IPS-15b (cell line): ENCODE results near the gene PRIMPOL.

Source experiments
- H3K27me3 ChIP-seq: one replicate; pipeline ENCODE4 v1.6.1; 2013; ENCODE audit warnings: low read length; ENCODE audit not compliant: control insufficient read depth, insufficient read depth
- H3K36me3 ChIP-seq: one replicate; pipeline ENCODE4 v1.6.1; 2013; ENCODE audit warnings: low read length; ENCODE audit not compliant: control insufficient read depth, insufficient read depth
- H3K4me1 ChIP-seq: one replicate; pipeline ENCODE4 v1.6.1; 2013; ENCODE audit warnings: mild to moderate bottlenecking, low read length; ENCODE audit not compliant: control insufficient read depth, insufficient read depth
- H3K4me3 ChIP-seq: one replicate; pipeline ENCODE4 v1.5.1; 2013; ENCODE audit warnings: low read depth, low read length
- H3K9ac ChIP-seq: one replicate; pipeline ENCODE4 v1.6.1; 2013; ENCODE audit warnings: low read depth, mild to moderate bottlenecking, low read length
- H3K9me3 ChIP-seq: one replicate; pipeline ENCODE4 v1.6.1; 2013; ENCODE audit warnings: mild to moderate bottlenecking, low read length; ENCODE audit not compliant: control insufficient read depth, insufficient read depth

PRIMPOL gene

GRCh38 chr4:184697956-184698355, 48.4 kb downstream of the PRIMPOL start:
- H3K9ac ChIP-seq: no peak overlapping the region
- no peaks in the 10 kb centered on the region for H3K9me3 ChIP-seq
- peaks cover 19% of the 10 kb centered on the region for H3K36me3 ChIP-seq
- no peak overlapping the region for H3K4me3 ChIP-seq
- H3K27me3 ChIP-seq: no peaks in the 10 kb centered on the region
- no peaks in the 10 kb centered on the region for H3K4me1 ChIP-seq

GRCh38 chr4:184699941-184700340, 50.4 kb downstream of the PRIMPOL start:
- Histone ChIP-seq H3K4me1 (no peaks in the 10 kb centered on the region), H3K36me3 (peaks cover 12% of the 10 kb centered on the region), H3K9me3 (no peaks in the 10 kb centered on the region), H3K27me3 (no peaks in the 10 kb centered on the region), H3K4me3 (no peak overlapping the region), H3K9ac (no peak overlapping the region)

- Histone ChIP-seq H3K9me3 (no peaks in the 10 kb centered on the region), H3K4me3 (no peak overlapping the region), H3K27me3 (no peaks in the 10 kb centered on the region), H3K9ac (no peak overlapping the region), H3K36me3 (peaks cover 20% of the 10 kb centered on the region), H3K4me1 (no peaks in the 10 kb centered on the region)
Measured at GRCh38 chr4:184702114-184702513, 52.6 kb downstream of the PRIMPOL start.

- H3K9ac ChIP-seq: no peak overlapping the region
- H3K4me3 ChIP-seq: no peak overlapping the region
- peaks cover 19% of the 10 kb centered on the region for H3K36me3 ChIP-seq
- H3K27me3 ChIP-seq: no peaks in the 10 kb centered on the region
- no peaks in the 10 kb centered on the region for H3K9me3 ChIP-seq
- H3K4me1 ChIP-seq: no peaks in the 10 kb centered on the region
Measured at GRCh38 chr4:184705692-184706091, 56.2 kb downstream of the PRIMPOL start.

GRCh38 chr4:184706453-184706852, 56.9 kb downstream of the PRIMPOL start:
- no peaks in the 10 kb centered on the region for H3K4me1 ChIP-seq
- no peaks in the 10 kb centered on the region for H3K9me3 ChIP-seq
- H3K9ac ChIP-seq: no peak overlapping the region
- peaks cover 13% of the 10 kb centered on the region for H3K36me3 ChIP-seq
- no peaks in the 10 kb centered on the region for H3K27me3 ChIP-seq
- no peak overlapping the region for H3K4me3 ChIP-seq

- Histone ChIP-seq H3K9me3 (no peaks in the 10 kb centered on the region), H3K27me3 (no peaks in the 10 kb centered on the region), H3K4me3 (no peak overlapping the region), H3K9ac (no peak overlapping the region), H3K4me1 (no peaks in the 10 kb centered on the region), H3K36me3 (peaks cover 12% of the 10 kb centered on the region)
Measured at GRCh38 chr4:184712322-184712721, 62.8 kb downstream of the PRIMPOL start.

GRCh38 chr4:184713887-184714286, 64.3 kb downstream of the PRIMPOL start:
- peaks cover 16% of the 10 kb centered on the region for H3K36me3 ChIP-seq
- H3K9me3 ChIP-seq: no peaks in the 10 kb centered on the region
- no peak overlapping the region for H3K9ac ChIP-seq
- H3K4me1 ChIP-seq: no peaks in the 10 kb centered on the region
- no peaks in the 10 kb centered on the region for H3K27me3 ChIP-seq
- no peak overlapping the region for H3K4me3 ChIP-seq

- Histone ChIP-seq H3K9me3 (no peaks in the 10 kb centered on the region), H3K4me3 (no peak overlapping the region), H3K9ac (no peak overlapping the region), H3K36me3 (peaks cover 16% of the 10 kb centered on the region), H3K4me1 (no peaks in the 10 kb centered on the region), H3K27me3 (no peaks in the 10 kb centered on the region)
Measured at GRCh38 chr4:184715526-184715925, 66.0 kb downstream of the PRIMPOL start.

GRCh38 chr4:184719407-184719806, 69.9 kb downstream of the PRIMPOL start:
- Histone ChIP-seq H3K4me3 (no peak overlapping the region), H3K9ac (no peak overlapping the region), H3K27me3 (no peaks in the 10 kb centered on the region), H3K9me3 (no peaks in the 10 kb centered on the region), H3K36me3 (peaks cover 19% of the 10 kb centered on the region), H3K4me1 (no peaks in the 10 kb centered on the region)

GRCh38 chr4:184721254-184721653, 71.7 kb downstream of the PRIMPOL start:
- H3K9ac ChIP-seq: no peak overlapping the region
- H3K36me3 ChIP-seq: peaks cover 13% of the 10 kb centered on the region
- no peak overlapping the region for H3K4me3 ChIP-seq
- H3K27me3 ChIP-seq: no peaks in the 10 kb centered on the region
- no peaks in the 10 kb centered on the region for H3K4me1 ChIP-seq
- H3K9me3 ChIP-seq: no peaks in the 10 kb centered on the region

- H3K36me3 ChIP-seq: peaks cover 9% of the 10 kb centered on the region
- H3K27me3 ChIP-seq: no peaks in the 10 kb centered on the region
- no peaks in the 10 kb centered on the region for H3K4me1 ChIP-seq
- H3K9me3 ChIP-seq: no peaks in the 10 kb centered on the region
- no peak overlapping the region for H3K9ac ChIP-seq
- H3K4me3 ChIP-seq: no peak overlapping the region
Measured at GRCh38 chr4:184722798-184723197, 73.3 kb downstream of the PRIMPOL start.

- Histone ChIP-seq H3K9ac (no peak overlapping the region), H3K27me3 (no peaks in the 10 kb centered on the region), H3K4me3 (no peak overlapping the region), H3K4me1 (no peaks in the 10 kb centered on the region), H3K36me3 (peaks cover 11% of the 10 kb centered on the region), H3K9me3 (no peaks in the 10 kb centered on the region)
Measured at GRCh38 chr4:184727430-184727829, 77.9 kb downstream of the PRIMPOL start.

- H3K27me3 ChIP-seq: no peaks in the 10 kb centered on the region
- H3K4me3 ChIP-seq: no peak overlapping the region
- H3K36me3 ChIP-seq: peaks cover 4% of the 10 kb centered on the region
- no peak overlapping the region for H3K9ac ChIP-seq
- H3K9me3 ChIP-seq: no peaks in the 10 kb centered on the region
- no peaks in the 10 kb centered on the region for H3K4me1 ChIP-seq
Measured at GRCh38 chr4:184728858-184729257, 79.3 kb downstream of the PRIMPOL start.
